Measurements from ENCODE around the gene NEUROD2.

The NEUROD2 gene

GRCh38 chr17:39634384-39634871 is 26.7 kb upstream of the NEUROD2 start:
- peak; percentile 19 to 51 for DNase-seq

GRCh38 chr17:39633570-39634183 is 26.0 kb upstream of the NEUROD2 start:
- no peak for DNase-seq

GRCh38 chr17:39632153-39632941 is 24.6 kb upstream of the NEUROD2 start:
- peak in 1 of 2 experiments; percentile 24 for DNase-seq

GRCh38 chr17:39631403-39631802 is 23.7 kb upstream of the NEUROD2 start:
- DNase-seq, result peak in 1 of 2 experiments; percentile 16

GRCh38 chr17:39629898-39630297 is 22.2 kb upstream of the NEUROD2 start:
- no peak for DNase-seq

GRCh38 chr17:39629494-39629880 is 21.8 kb upstream of the NEUROD2 start:
- DNase-seq, result no peak

- peak; percentile 34 to 70 for DNase-seq
Observed at GRCh38 chr17:39628655-39629493, 21.2 kb upstream of the NEUROD2 start.

GRCh38 chr17:39627712-39628516 is 20.2 kb upstream of the NEUROD2 start:
- DNase-seq, result peak in 1 of 2 experiments; percentile 61

GRCh38 chr17:39627047-39627711 is 19.5 kb upstream of the NEUROD2 start:
- DNase-seq, result peak in 1 of 2 experiments; percentile 28

- DNase-seq, result peak in 1 of 2 experiments; percentile 48
Observed at GRCh38 chr17:39626171-39627046, 18.7 kb upstream of the NEUROD2 start, which contains the start of gene PPP1R1B. PPP1R1B (plus strand) TSS chr17:39626952; CDS start chr17:39627393, 441 bp downstream.

GRCh38 chr17:39625198-39625785 is 17.6 kb upstream of the NEUROD2 start:
- no peak for DNase-seq

- DNase-seq, result no peak
Observed at GRCh38 chr17:39624313-39624712, 16.6 kb upstream of the NEUROD2 start.

- peak; percentile 38 to 90 for DNase-seq
Observed at GRCh38 chr17:39623356-39623950, 15.7 kb upstream of the NEUROD2 start.

GRCh38 chr17:39622380-39623006 is 14.8 kb upstream of the NEUROD2 start:
- DNase-seq, result no peak

- DNase-seq, result peak; percentile 61 to 83
Observed at GRCh38 chr17:39621523-39622379, 14.0 kb upstream of the NEUROD2 start.

- no peak for DNase-seq
Observed at GRCh38 chr17:39619786-39620101, 12.0 kb upstream of the NEUROD2 start.

- DNase-seq, result no peak
Observed at GRCh38 chr17:39618956-39619785, 11.5 kb upstream of the NEUROD2 start.

All from NCI-H526 (cell line).